Erythroblast (primary cell): ENCODE results near the gene ARHGEF33.

ENCODE experiments used
- GATA1 ChIP-seq: IDR thresholded peaks from 2 replicates; pipeline ENCODE4 v1.6.1; 2011; ENCODE audit warnings: low read depth, mild to moderate bottlenecking, control low read depth, low read length, moderate library complexity
- POLR2A ChIP-seq: IDR thresholded peaks from 2 replicates; pipeline ENCODE4 v1.6.1; 2011; ENCODE audit warnings: mild to moderate bottlenecking, low read length

- TF ChIP-seq POLR2A (no peak), GATA1 (no peak)
Measured at GRCh38 chr2:38934742-38935141, 45.1 kb downstream of the ARHGEF33 start.
